ENCODE measurements around the gene GNPTG.

GNPTG gene

GRCh38 chr16:1349351-1349750, 2.4 kb upstream of the GNPTG start:
- DNase-seq, result no peak

GRCh38 chr16:1349951-1350350, 1.8 kb upstream of the GNPTG start:
- DNase-seq, result no peak

GRCh38 chr16:1350691-1351090, 1.0 kb upstream of the GNPTG start:
- no peak for DNase-seq

GRCh38 chr16:1351215-1351581, 533 bp upstream of the GNPTG start:
- DNase-seq, result no peak

GRCh38 chr16:1354815-1355540, 3.2 kb downstream of the GNPTG start:
- no peak for DNase-seq

GRCh38 chr16:1355591-1355990, 3.9 kb downstream of the GNPTG start:
- no peak for DNase-seq

- DNase-seq, result no peak
Measured at GRCh38 chr16:1356061-1356900, 4.5 kb downstream of the GNPTG start.

- DNase-seq, result no peak
Measured at GRCh38 chr16:1357906-1358566, 6.3 kb downstream of the GNPTG start.

GRCh38 chr16:1361685-1362360, 10.1 kb downstream of the GNPTG start:
- no peak for DNase-seq

GRCh38 chr16:1362807-1363206, 11.1 kb downstream of the GNPTG start:
- DNase-seq, result no peak

- DNase-seq, result peak; percentile 34
Measured at GRCh38 chr16:1363501-1364041, 11.8 kb downstream of the GNPTG start.

- DNase-seq, result no peak
Measured at GRCh38 chr16:1364510-1364909, 12.8 kb downstream of the GNPTG start.

GRCh38 chr16:1366060-1366711, 14.5 kb downstream of the GNPTG start:
- no peak for DNase-seq

- no peak for DNase-seq
Measured at GRCh38 chr16:1366712-1367299, 15.1 kb downstream of the GNPTG start.

- no peak for DNase-seq
Measured at GRCh38 chr16:1367486-1368174, 15.9 kb downstream of the GNPTG start.

- DNase-seq, result no peak
Measured at GRCh38 chr16:1371054-1371978, 19.6 kb downstream of the GNPTG start.

GRCh38 chr16:1372292-1372950, 20.7 kb downstream of the GNPTG start:
- DNase-seq, result no peak

- no peak for DNase-seq
Measured at GRCh38 chr16:1374418-1375297, 22.9 kb downstream of the GNPTG start.

- DNase-seq, result no peak
Measured at GRCh38 chr16:1375298-1375640, 23.5 kb downstream of the GNPTG start.

All from NCI-H2171 treated with DMSO at 0.1 percent for 48 hours (cell line).